GM19395 (cell line): ENCODE results near the gene CRTC1.
"Not testable (repeated sequence)": the region's sequence is repeated elsewhere in the genome, so short reads cannot be mapped to it uniquely, and the experiment has no call there.

ENCODE experiments used
- ATAC-seq: cut with Tn5 transposase; IDR thresholded peaks from one replicate; pipeline ENCODE4 v1.9.1; 2021; ENCODE audit warnings: mild to moderate bottlenecking, moderate library complexity; ENCODE audit not compliant: unreplicated experiment

The CRTC1 gene

GRCh38 chr19:18798384-18799352, 115.2 kb downstream of the CRTC1 start:
- ATAC-seq: no peak

- no peak for ATAC-seq
Measured at GRCh38 chr19:18799389-18799970, 116.0 kb downstream of the CRTC1 start.

GRCh38 chr19:18800079-18800478, 116.6 kb downstream of the CRTC1 start:
- ATAC-seq: no peak

- no peak for ATAC-seq
Measured at GRCh38 chr19:18800636-18801035, 117.2 kb downstream of the CRTC1 start.

GRCh38 chr19:18802354-18802753, 118.9 kb downstream of the CRTC1 start:
- no peak for ATAC-seq

GRCh38 chr19:18803550-18804138, 120.2 kb downstream of the CRTC1 start:
- no peak for ATAC-seq

GRCh38 chr19:18804139-18804601, 120.7 kb downstream of the CRTC1 start:
- ATAC-seq: no peak

GRCh38 chr19:18804643-18805042, 121.2 kb downstream of the CRTC1 start:
- no peak for ATAC-seq

GRCh38 chr19:18807861-18808331, 124.4 kb downstream of the CRTC1 start:
- ATAC-seq: no peak

GRCh38 chr19:18809149-18809868, 125.8 kb downstream of the CRTC1 start:
- no peak for ATAC-seq

GRCh38 chr19:18811638-18812037, 128.2 kb downstream of the CRTC1 start:
- not testable (repeated sequence) for ATAC-seq

GRCh38 chr19:18814063-18814462, 130.6 kb downstream of the CRTC1 start:
- ATAC-seq: no peak

GRCh38 chr19:18815673-18816072, 132.2 kb downstream of the CRTC1 start:
- no peak for ATAC-seq

- not testable (repeated sequence) for ATAC-seq
Measured at GRCh38 chr19:18816645-18817044, 133.2 kb downstream of the CRTC1 start.

GRCh38 chr19:18817574-18817973, 134.1 kb downstream of the CRTC1 start:
- ATAC-seq: no peak

- no peak for ATAC-seq
Measured at GRCh38 chr19:18828786-18829185, 145.3 kb downstream of the CRTC1 start.

GRCh38 chr19:18830488-18830887, 147.0 kb downstream of the CRTC1 start:
- ATAC-seq: no peak

- peak; percentile 66 for ATAC-seq
Measured at GRCh38 chr19:18831524-18832305, 148.2 kb downstream of the CRTC1 start, which contains the start of gene UPF1. Gene UPF1, plus strand, starts transcription at chr19:18831959. Its CDS starts 251 bp downstream, at chr19:18832210.
